K562 (cell line): ENCODE data around the gene GOLPH3L. TPM values are rescaled to one million over a fixed set of nuclear protein-coding genes. Genes with fewer than 3 reads are reported as not detected.

ENCODE experiments used
- ATAC-seq: fragments of 200-7000 bp; cut with Tn5 transposase; 3 replicates; pipeline ENCODE4 v1.9.1; 2020; ENCODE audit warnings: moderate library complexity
- BruUV-seq: library from RNA; stranded (reverse); fragments of 400-500 nt; replicated peaks from 2 replicates; lab custom pipeline; 2021; lab: Mats Ljungman, UMichigan
- CTCF ChIA-PET: fragments of 300-600 bp; formaldehyde crosslinking; extraction: SDS; loops from one replicate; lab custom pipeline; 2021; ENCODE audit warnings: low intra/inter-chr PET ratio; lab: Yijun Ruan, JAX
- POLR2A ChIA-PET: fragments of 300-600, 350-650 bp; sonication (Branson Sonifier 250); formaldehyde crosslinking; extraction: SDS; loops from one replicate; lab custom pipeline; 2021; ENCODE audit warnings: antibody characterized with exemption, inconsistent platforms; lab: Yijun Ruan, JAX
- DNase-seq, 4 experiments: peaks; one replicate each; pipeline versions ENCODE4 v3.0.0 to v3.0.0-alpha.2; 2011 to 2018; ENCODE audit warnings: low spot score in 3 of 4, mixed read lengths in 3 of 4; ENCODE audit errors: extremely low read depth in 1 of 4
- FAIRE-seq: peaks from 2 replicates; lab custom pipeline; 2011; peaks lifted over from hg19 to GRCh38; lab: Jason Lieb, UNC
- H2AFZ ChIP-seq: 2 replicates; pipeline ENCODE4 v1.6.0; 2011; ENCODE audit warnings: low read depth, low read length, control low read depth, inconsistent platforms
- H3K27ac ChIP-seq: fragments of 200-600 bp; 3 replicates; pipeline ENCODE4 v1.8.0; 2011; ENCODE audit warnings: low read depth, mild to moderate bottlenecking, control low read depth, inconsistent platforms, low read length, moderate library complexity, mixed read lengths; ENCODE audit errors: extremely low read depth
- H3K27me3 ChIP-seq, 2 experiments: fragments of 300-600 bp in 1 of 2; 2 replicates in 1 of 2; 3 replicates in 1 of 2; pipeline versions ENCODE4 v1.6.0 to v1.8.0; 2011; ENCODE audit warnings: inconsistent platforms in 2 of 2, low read length in 2 of 2, mild to moderate bottlenecking in 1 of 2, mixed read lengths in 1 of 2, moderate library complexity in 1 of 2; ENCODE audit not compliant: control insufficient read depth in 2 of 2, insufficient read depth in 2 of 2
- H3K36me3 ChIP-seq: fragments of 300-600 bp; 3 replicates; pipeline ENCODE4 v1.8.0; 2011; ENCODE audit warnings: mild to moderate bottlenecking, low read length, inconsistent platforms; ENCODE audit not compliant: control insufficient read depth, insufficient read depth
- H3K4me1 ChIP-seq, 2 experiments: fragments of 200-600 bp in 1 of 2; replicated peaks in 1 of 2; 2 replicates in 1 of 2; 3 replicates in 1 of 2; pipeline versions ENCODE4 v1.5.1 to v1.8.0; 2011; ENCODE audit warnings: inconsistent platforms in 2 of 2, low read length in 2 of 2, mild to moderate bottlenecking in 1 of 2, mixed read lengths in 1 of 2, moderate library complexity in 1 of 2; ENCODE audit not compliant: control insufficient read depth in 2 of 2, insufficient read depth in 2 of 2
- H3K4me2 ChIP-seq: 2 replicates; pipeline ENCODE4 v1.6.1; 2011; ENCODE audit warnings: low read length, control low read depth, inconsistent platforms, mixed read lengths; ENCODE audit not compliant: insufficient read depth
- H3K4me3 ChIP-seq: fragments of 200-600 bp; sonication (generic), shearing (Covaris generic); 2 replicates; pipeline ENCODE4 v1.5.1; 2016; ENCODE audit warnings: control low read depth, inconsistent platforms
- H3K79me2 ChIP-seq: fragments of 200-600 bp; 3 replicates; pipeline ENCODE4 v1.8.0; 2011; ENCODE audit warnings: low read length, inconsistent platforms; ENCODE audit not compliant: control insufficient read depth, insufficient read depth
- H3K9ac ChIP-seq, 2 experiments: 2 replicates each; pipeline versions ENCODE4 v1.6.0 to v1.6.1; 2011; ENCODE audit warnings: low read depth in 2 of 2, low read length in 2 of 2, control low read depth in 1 of 2, inconsistent platforms in 1 of 2, mild to moderate bottlenecking in 1 of 2, mixed read lengths in 1 of 2; ENCODE audit not compliant: insufficient read depth in 1 of 2
- H3K9me1 ChIP-seq: one replicate; pipeline ENCODE4 v1.6.0; 2011; ENCODE audit warnings: inconsistent platforms, mild to moderate bottlenecking, low read length, moderate library complexity; ENCODE audit not compliant: control insufficient read depth, insufficient read depth
- H3K9me3 ChIP-seq: replicated peaks from 2 replicates; pipeline ENCODE4 v1.5.1; 2011; ENCODE audit warnings: low read depth, low read length, inconsistent platforms; ENCODE audit not compliant: control insufficient read depth, insufficient read depth
- H4K20me1 ChIP-seq: replicated peaks from 2 replicates; pipeline ENCODE4 v1.6.1; 2011; ENCODE audit warnings: low read length, inconsistent platforms, mixed read lengths; ENCODE audit not compliant: control insufficient read depth, insufficient read depth
- ELF2 ChIP-seq: fragments of 250-450 bp; sonication (Bioruptor Pico); IDR thresholded peaks from 2 replicates; pipeline ENCODE4 v1.5.0; 2021; ENCODE audit warnings: mild to moderate bottlenecking
- ELF4 ChIP-seq: fragments of 450-650 bp; formaldehyde crosslinking; IDR thresholded peaks from 2 replicates; pipeline ENCODE4 v1.4.0; 2022; ENCODE audit warnings: missing genetic modification characterization
- FOS ChIP-seq: IDR thresholded peaks from 3 replicates; pipeline ENCODE4 v1.6.1; 2011; ENCODE audit not compliant: insufficient read length; ENCODE audit errors: extremely low read depth
- MAFF ChIP-seq: IDR thresholded peaks from 2 replicates; pipeline ENCODE4 v1.6.1; 2012; ENCODE audit warnings: low read length, improper control_type of control experiment
- MCM2 ChIP-seq: fragments of 450-650 bp; IDR thresholded peaks from 2 replicates; pipeline ENCODE4 v1.6.1; 2017; ENCODE audit warnings: low read depth, mild to moderate bottlenecking
- POLR2B ChIP-seq: fragments of 450-650 bp; IDR thresholded peaks from 2 replicates; pipeline ENCODE4 v1.6.1; 2018; ENCODE audit warnings: low read depth; ENCODE audit not compliant: partially characterized antibody
- SRSF9 ChIP-seq: fragments of 200-400 bp; formaldehyde crosslinking; IDR thresholded peaks from 2 replicates; pipeline ENCODE4 v1.6.1; 2017; ENCODE audit warnings: low read depth, low read length, borderline replicate concordance
- TRIM28 ChIP-seq: fragments of 450-650 bp; IDR thresholded peaks from 2 replicates; pipeline ENCODE4 v1.6.1; 2017
- ZNF124 ChIP-seq: sonication (generic); formaldehyde crosslinking; IDR thresholded peaks from 2 replicates; pipeline ENCODE4 v1.8.1; 2022; ENCODE audit warnings: missing genetic modification reagents
- ZNF184 ChIP-seq: sonication (generic); formaldehyde crosslinking; IDR thresholded peaks from 2 replicates; pipeline ENCODE4 v1.5.0; 2020; ENCODE audit warnings: missing genetic modification reagents
- WGBS: fragments of 100-300 bp; shearing (Covaris generic); methylation state at CpG from one replicate; pipeline ENCODE4 v1.1.6; 2016; ENCODE audit warnings: low coverage, mixed read lengths; ENCODE audit not compliant: insufficient coverage; ENCODE audit errors: missing lambda C conversion rate; 5-methylcytosine and 5-hydroxymethylcytosine counted together
- in situ Hi-C: fragments of 300-500 bp; cut with MboI; formaldehyde crosslinking; loops from 4 replicates; pipeline ENCODE4 v1.15.0; 2018; ENCODE audit warnings: inconsistent platforms, mixed read lengths
- intact Hi-C: fragments of 100-400 bp; cut with micrococcal nuclease; formaldehyde crosslinking; loops from 2 replicates; pipeline ENCODE4 v1.14.2; 2022
- polyA plus RNA-seq, 8 experiments: library from polyadenylated mRNA; depleted of rRNA in 4 of 8; stranded (reverse) in 5 of 8; unstranded in 3 of 8; fragments of >200 nt; fragmentation: Nextera tagmentation in 2 of 8; fragmentation: Illumina TruSeq in 1 of 8; extraction: Ambion mirVana in 2 of 8; extraction: Trizol in 1 of 8; gene quantifications; 2 replicates each; pipeline versions ENCODE4 v1.2.1 to v1.2.3, GENCODE V29; 2011 to 2014; ENCODE audit warnings: inconsistent platforms in 1 of 8, missing spikeins in 1 of 8
- total RNA-seq, 7 experiments: library from RNA; depleted of rRNA in 6 of 7; stranded (reverse); fragments of >200 nt in 6 of 7; fragmentation: Illumina TruSeq in 2 of 7; extraction: Trizol in 2 of 7; gene quantifications; 2 replicates each; pipeline versions ENCODE4 v1.2.1 to v1.2.3, GENCODE V29; 2011 to 2021; ENCODE audit warnings: low replicate concordance in 1 of 7
- TF ChIP-seq, protein P1 (sequence below): fragments of 200-800 bp; sonication (Bioruptor generic); IDR thresholded peaks from 2 replicates; pipeline ENCODE4 v1.6.1; 2017; ENCODE audit warnings: missing genetic modification characterization, missing compliant biosample characterization
- TF ChIP-seq, protein P2 (sequence below): IDR thresholded peaks from 2 replicates; pipeline ENCODE4 v1.6.1; 2011; ENCODE audit warnings: borderline replicate concordance, low read depth, mild to moderate bottlenecking, moderate library complexity, low read length; ENCODE audit not compliant: insufficient read depth, poor library complexity, severe bottlenecking
- TF ChIP-seq, protein P3 (sequence below): sonication (generic); formaldehyde crosslinking; IDR thresholded peaks from 2 replicates; pipeline ENCODE4 v1.8.0; 2022; ENCODE audit warnings: mild to moderate bottlenecking, low read depth, missing genetic modification reagents
- TF ChIP-seq, protein P4 (sequence below), 2 experiments: fragments of 450-650 bp; conservative IDR thresholded peaks; 2 replicates each; pipeline ENCODE4 v1.6.1; 2017; ENCODE audit warnings: mild to moderate bottlenecking in 2 of 2, moderate library complexity in 2 of 2

Gene GOLPH3L
- total and polyA plus RNA-seq, 9 of the 15 experiments (the other 6 are each of a cell fraction or from before 2014, with no cell fraction given) = 8.1 to 42.1 (median 21.6) TPM

DNA sequence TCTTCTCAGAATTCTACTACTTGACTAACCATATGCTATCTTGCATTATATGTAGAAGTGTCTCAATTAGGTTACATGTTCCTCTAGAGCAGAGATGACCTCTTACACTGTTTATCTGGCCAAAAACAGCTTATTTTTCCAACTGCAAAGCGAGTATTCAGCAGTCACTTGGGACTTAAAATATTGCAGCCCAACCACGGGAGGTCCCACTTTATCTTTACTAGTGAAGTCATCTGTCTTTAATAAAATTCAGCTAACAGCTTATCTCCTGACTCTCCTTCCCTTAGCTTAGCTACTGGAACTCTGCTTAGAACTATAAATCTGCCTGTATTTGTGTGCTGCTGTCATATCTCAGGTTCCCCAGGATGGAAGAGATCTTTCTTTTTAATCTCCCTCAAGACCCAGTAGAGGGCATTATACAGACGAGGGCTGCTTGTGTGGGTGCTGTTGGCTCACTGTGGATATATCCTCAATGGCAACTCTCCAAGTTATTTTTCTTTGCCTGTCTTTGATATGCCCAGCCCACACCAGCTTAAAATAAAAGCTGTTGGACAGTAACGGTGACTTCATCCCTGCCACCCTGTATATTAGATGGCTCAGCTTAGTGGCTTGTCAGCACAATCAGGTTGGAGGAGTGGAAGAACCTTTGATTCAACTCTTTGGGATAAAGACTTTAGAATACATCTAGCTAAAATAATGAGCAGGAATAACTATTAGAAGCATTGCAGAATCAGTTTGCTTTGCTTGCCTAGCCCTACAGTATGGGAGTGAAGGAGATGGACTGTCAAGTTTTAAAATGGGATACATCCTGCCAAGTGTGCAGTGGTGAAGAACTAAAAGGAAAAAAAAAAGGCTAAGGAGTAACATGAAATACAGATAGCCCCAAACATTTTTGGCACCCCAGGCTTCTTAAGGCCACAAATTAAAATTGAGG lies 77.1 kb downstream of the GOLPH3L start:
- peak; percentile 79 for FAIRE-seq
- intact Hi-C loops = loop anchor here (2.0 to 10.0 kb wide), 5 partner anchors 41 to 355 kb away; partner anchors contain the start of genes CERS2, MCL1, SETDB1 and TARS2
- H3K4me1 ChIP-seq = peaks cover 33 to 55% of the 10 kb centered on the region in 2 experiments
- TF ChIP-seq, protein P1, sequence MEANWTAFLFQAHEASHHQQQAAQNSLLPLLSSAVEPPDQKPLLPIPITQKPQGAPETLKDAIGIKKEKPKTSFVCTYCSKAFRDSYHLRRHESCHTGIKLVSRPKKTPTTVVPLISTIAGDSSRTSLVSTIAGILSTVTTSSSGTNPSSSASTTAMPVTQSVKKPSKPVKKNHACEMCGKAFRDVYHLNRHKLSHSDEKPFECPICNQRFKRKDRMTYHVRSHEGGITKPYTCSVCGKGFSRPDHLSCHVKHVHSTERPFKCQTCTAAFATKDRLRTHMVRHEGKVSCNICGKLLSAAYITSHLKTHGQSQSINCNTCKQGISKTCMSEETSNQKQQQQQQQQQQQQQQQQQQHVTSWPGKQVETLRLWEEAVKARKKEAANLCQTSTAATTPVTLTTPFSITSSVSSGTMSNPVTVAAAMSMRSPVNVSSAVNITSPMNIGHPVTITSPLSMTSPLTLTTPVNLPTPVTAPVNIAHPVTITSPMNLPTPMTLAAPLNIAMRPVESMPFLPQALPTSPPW = peak; percentile 68
- TF ChIP-seq, protein P2, sequence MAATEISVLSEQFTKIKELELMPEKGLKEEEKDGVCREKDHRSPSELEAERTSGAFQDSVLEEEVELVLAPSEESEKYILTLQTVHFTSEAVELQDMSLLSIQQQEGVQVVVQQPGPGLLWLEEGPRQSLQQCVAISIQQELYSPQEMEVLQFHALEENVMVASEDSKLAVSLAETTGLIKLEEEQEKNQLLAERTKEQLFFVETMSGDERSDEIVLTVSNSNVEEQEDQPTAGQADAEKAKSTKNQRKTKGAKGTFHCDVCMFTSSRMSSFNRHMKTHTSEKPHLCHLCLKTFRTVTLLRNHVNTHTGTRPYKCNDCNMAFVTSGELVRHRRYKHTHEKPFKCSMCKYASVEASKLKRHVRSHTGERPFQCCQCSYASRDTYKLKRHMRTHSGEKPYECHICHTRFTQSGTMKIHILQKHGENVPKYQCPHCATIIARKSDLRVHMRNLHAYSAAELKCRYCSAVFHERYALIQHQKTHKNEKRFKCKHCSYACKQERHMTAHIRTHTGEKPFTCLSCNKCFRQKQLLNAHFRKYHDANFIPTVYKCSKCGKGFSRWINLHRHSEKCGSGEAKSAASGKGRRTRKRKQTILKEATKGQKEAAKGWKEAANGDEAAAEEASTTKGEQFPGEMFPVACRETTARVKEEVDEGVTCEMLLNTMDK = peak; percentile 79
- TF ChIP-seq ZNF184 (CRISPR knock-in tag) = no peak
- TF ChIP-seq ELF4 (CRISPR knock-in tag) = no peak
- 0 out of 2 replicates have a peak, but pooled peaks have one; percentile 55 for TF ChIP-seq TRIM28
- TF ChIP-seq MAFF = no peak
- no peak for TF ChIP-seq FOS
- no peak for TF ChIP-seq SRSF9
- TF ChIP-seq POLR2B = peak; percentile 10
- TF ChIP-seq ELF2 (CRISPR knock-in tag) = 0 out of 2 replicates have a peak, but pooled peaks have one; percentile 4
- TF ChIP-seq ZNF124 (CRISPR knock-in tag) = no peak
- TF ChIP-seq MCM2 = no peak
- TF ChIP-seq, protein P3, sequence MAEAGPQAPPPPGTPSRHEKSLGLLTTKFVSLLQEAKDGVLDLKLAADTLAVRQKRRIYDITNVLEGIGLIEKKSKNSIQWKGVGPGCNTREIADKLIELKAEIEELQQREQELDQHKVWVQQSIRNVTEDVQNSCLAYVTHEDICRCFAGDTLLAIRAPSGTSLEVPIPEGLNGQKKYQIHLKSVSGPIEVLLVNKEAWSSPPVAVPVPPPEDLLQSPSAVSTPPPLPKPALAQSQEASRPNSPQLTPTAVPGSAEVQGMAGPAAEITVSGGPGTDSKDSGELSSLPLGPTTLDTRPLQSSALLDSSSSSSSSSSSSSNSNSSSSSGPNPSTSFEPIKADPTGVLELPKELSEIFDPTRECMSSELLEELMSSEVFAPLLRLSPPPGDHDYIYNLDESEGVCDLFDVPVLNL (CRISPR knock-in tag) = no peak
- TF ChIP-seq, protein P4, sequence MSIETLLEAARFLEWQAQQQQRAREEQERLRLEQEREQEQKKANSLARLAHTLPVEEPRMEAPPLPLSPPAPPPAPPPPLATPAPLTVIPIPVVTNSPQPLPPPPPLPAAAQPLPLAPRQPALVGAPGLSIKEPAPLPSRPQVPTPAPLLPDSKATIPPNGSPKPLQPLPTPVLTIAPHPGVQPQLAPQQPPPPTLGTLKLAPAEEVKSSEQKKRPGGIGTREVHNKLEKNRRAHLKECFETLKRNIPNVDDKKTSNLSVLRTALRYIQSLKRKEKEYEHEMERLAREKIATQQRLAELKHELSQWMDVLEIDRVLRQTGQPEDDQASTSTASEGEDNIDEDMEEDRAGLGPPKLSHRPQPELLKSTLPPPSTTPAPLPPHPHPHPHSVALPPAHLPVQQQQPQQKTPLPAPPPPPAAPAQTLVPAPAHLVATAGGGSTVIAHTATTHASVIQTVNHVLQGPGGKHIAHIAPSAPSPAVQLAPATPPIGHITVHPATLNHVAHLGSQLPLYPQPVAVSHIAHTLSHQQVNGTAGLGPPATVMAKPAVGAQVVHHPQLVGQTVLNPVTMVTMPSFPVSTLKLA (conservative IDR thresholded peaks at IDR 0.05) = peak; percentile 43 to 67; a peak in 3 of 4 replicates

More for the DNA sequence above, 77.1 kb downstream of the GOLPH3L start:
- no TSS peak for BruUV-seq
- no peaks in the 10 kb centered on the region for H4K20me1 ChIP-seq
- in situ Hi-C loops = no loop called here
- H3K9ac ChIP-seq = peak overlapping the region in 1 of 2 experiments; percentile 54; a peak in 2 of 4 replicates
- H3K4me3 ChIP-seq = no peak overlapping the region
- POLR2A ChIA-PET = interaction anchor here (0.5 to 3.2 kb wide), 16 partner anchors 8 to 357 kb away, joined by 3 to 32 read pairs (median 4); partner anchors contain the start of genes ENSA and MCL1
- H2AFZ ChIP-seq = no peak overlapping the region
- H3K4me2 ChIP-seq = peak overlapping the region; percentile 40; the same call in 1 of the 2 replicates
- H3K27me3 ChIP-seq = no peaks in the 10 kb centered on the region
- peak overlapping the region; percentile 80 for H3K27ac ChIP-seq
- H3K9me1 ChIP-seq = no peaks in the 10 kb centered on the region
- peak; percentile 82 for ATAC-seq
- peaks cover 28% of the 10 kb centered on the region; the same call in 2 of the 3 replicates for H3K79me2 ChIP-seq
- no peaks in the 10 kb centered on the region for H3K9me3 ChIP-seq
- peaks cover 77% of the 10 kb centered on the region for H3K36me3 ChIP-seq
- DNase-seq = peak in 2 of 4 experiments; percentile 81 to 88
- CTCF ChIA-PET = interaction anchor here (1.1 kb wide), 2 partner anchors 43 to 193 kb away, joined by 3 to 4 read pairs; no protein-coding TSS in a partner anchor
- 3% methylated on average over 4 of the region's 4 CpGs for WGBS
